Measurements from ENCODE around the gene ADCY2. TPM values are rescaled to one million over a fixed set of nuclear protein-coding genes. Genes with fewer than 3 reads are reported as not detected.

ADCY2 gene
- total and polyA plus RNA-seq, 11 donors = 0.04 to 0.96 (median 0.32) TPM

DNA sequence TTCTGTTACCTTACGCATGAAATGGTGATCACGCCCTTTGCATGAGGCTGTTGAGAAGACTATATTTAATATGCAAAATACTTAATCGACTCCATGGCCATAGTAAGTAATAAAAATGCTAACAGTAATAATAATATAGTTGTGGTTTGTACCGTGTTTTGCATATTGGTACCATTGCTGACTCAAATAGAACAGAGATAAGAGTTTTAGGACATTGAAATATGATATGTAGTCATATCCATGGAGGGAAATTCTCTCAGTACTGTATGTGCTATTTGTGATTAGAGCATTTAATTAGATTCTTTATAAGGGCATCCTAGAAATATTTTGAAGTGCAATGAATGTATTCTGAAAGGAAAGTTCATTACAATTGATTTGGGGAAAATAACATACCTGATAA, 413.1 kb downstream of the ADCY2 start:
- no peak for TF ChIP-seq POLR2A (IDR thresholded peaks at IDR 0.05)
- TF ChIP-seq, protein P1, sequence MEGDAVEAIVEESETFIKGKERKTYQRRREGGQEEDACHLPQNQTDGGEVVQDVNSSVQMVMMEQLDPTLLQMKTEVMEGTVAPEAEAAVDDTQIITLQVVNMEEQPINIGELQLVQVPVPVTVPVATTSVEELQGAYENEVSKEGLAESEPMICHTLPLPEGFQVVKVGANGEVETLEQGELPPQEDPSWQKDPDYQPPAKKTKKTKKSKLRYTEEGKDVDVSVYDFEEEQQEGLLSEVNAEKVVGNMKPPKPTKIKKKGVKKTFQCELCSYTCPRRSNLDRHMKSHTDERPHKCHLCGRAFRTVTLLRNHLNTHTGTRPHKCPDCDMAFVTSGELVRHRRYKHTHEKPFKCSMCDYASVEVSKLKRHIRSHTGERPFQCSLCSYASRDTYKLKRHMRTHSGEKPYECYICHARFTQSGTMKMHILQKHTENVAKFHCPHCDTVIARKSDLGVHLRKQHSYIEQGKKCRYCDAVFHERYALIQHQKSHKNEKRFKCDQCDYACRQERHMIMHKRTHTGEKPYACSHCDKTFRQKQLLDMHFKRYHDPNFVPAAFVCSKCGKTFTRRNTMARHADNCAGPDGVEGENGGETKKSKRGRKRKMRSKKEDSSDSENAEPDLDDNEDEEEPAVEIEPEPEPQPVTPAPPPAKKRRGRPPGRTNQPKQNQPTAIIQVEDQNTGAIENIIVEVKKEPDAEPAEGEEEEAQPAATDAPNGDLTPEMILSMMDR (IDR thresholded peaks at IDR 0.05) = no peak
- intact Hi-C loops (cut with DNase I) = no loop called here
- no peak for ATAC-seq

DNA sequence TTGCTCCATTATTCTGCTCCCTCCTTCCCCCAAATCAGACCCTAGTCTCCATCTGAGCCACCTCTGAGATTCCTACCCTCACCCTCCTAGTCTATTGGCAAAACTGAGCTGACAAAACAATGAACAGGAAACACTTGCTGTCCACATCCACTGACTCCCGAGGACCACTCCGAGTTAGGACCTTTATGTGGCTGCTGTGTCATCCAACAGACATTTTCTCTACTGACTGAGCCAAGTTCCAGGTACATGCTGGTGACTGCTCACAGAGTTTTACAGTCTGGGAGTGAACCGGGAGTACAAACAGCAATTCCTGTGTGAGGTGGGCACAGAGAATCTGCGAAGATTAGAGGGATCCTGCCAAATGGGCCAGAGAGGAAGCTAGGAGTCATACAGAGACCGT, 415.8 kb downstream of the ADCY2 start:
- no peaks in the 10 kb centered on the region for H3K9me3 ChIP-seq
- peaks cover 0 to 8% (median 0%) of the 10 kb centered on the region in 12 donors for H3K4me1 ChIP-seq
- no peak overlapping the region for H3K4me3 ChIP-seq
- DNase-seq (no peak), ATAC-seq (no peak)
- WGBS, 4 donors = 58 to 65% (median 61%) methylated on average over 5 of the region's 5 CpGs
- no peaks in the 10 kb centered on the region for H3K36me3 ChIP-seq
- intact Hi-C loops (cut with DNase I) = loop anchor here in 1 of 10 donors (10.0 kb wide), 1 partner anchor 1047 kb away; no protein-coding TSS in a partner anchor
- TF ChIP-seq POLR2A (IDR thresholded peaks at IDR 0.05) = no peak
- TF ChIP-seq, protein P1 (IDR thresholded peaks at IDR 0.05) = no peak
- H3K27me3 ChIP-seq = peaks cover 0 to 17% (median 2%) of the 10 kb centered on the region in 9 donors
- no peak overlapping the region for H3K27ac ChIP-seq

More for the DNA sequence above, 413.1 kb downstream of the ADCY2 start:
- H3K4me1 ChIP-seq = no peaks in the 10 kb centered on the region
- H3K27ac ChIP-seq = no peak overlapping the region
- no peak for DNase-seq
- H3K36me3 ChIP-seq = no peaks in the 10 kb centered on the region
- WGBS, 4 donors = 75 to 82% (median 81%) methylated on average over 4 of the region's 4 CpGs
- peaks cover 0 to 5% (median 0%) of the 10 kb centered on the region in 9 donors for H3K27me3 ChIP-seq
- no peaks in the 10 kb centered on the region for H3K9me3 ChIP-seq
- no peak overlapping the region for H3K4me3 ChIP-seq

DNA sequence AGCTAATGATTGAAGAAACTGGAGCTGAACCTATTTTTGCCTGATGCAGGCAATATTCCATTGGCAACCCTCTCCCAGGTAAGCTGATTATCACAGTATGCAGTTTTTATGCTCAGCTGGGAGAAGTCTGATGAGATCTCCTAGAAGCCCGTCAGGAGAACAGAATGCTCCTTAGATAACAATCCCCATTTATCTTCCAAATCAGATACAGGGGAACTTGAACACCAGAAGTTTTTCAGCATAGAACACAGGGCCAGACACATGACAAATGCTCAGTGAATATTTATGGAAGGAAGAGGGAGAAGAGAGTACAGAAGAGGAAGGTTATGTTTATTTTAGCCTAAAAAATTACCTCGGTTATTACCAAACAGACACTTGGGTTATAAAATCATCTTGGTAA, 417.1 kb downstream of the ADCY2 start:
- Histone ChIP-seq H3K36me3 (no peaks in the 10 kb centered on the region), H3K27me3 (peaks cover 0 to 17% (median 3%) of the 10 kb centered on the region in 9 donors), H3K4me3 (no peak overlapping the region), H3K9me3 (no peaks in the 10 kb centered on the region), H3K27ac (no peak overlapping the region), H3K4me1 (peaks cover 0 to 8% (median 0%) of the 10 kb centered on the region in 12 donors)
- ATAC-seq (no peak), DNase-seq (no peak)
- TF ChIP-seq, protein P1 (IDR thresholded peaks at IDR 0.05) = no peak
- TF ChIP-seq POLR2A (IDR thresholded peaks at IDR 0.05) = no peak
- 57 to 70% (median 68%) methylated on average over 2 of the region's 2 CpGs for WGBS, 4 donors
- intact Hi-C loops (cut with DNase I) = loop anchor here in 1 of 10 donors (10.0 kb wide), 1 partner anchor 1048 kb away; no protein-coding TSS in a partner anchor

DNA sequence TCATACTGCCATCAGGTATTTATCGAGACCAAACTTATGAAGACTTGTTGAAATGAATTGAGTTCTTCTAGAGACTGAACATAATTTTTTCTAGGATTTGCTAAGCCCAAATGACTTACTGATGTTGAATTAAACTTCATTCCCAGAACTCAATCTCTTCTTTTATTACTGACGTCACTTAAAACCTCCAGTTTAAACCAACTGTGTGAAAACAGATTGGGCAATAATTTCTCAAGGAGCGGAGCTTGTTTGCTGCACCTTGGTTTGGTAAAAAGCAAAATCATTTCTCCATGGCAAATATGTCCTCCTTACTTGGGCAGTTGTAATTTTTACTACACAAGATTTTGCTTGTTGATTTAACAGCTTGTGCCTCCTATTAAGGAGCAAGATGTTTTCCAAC, 417.6 kb downstream of the ADCY2 start:
- DNase-seq (no peak), ATAC-seq (no peak)
- intact Hi-C loops (cut with DNase I) = loop anchor here in 1 of 10 donors (10.0 kb wide), 1 partner anchor 1049 kb away; no protein-coding TSS in a partner anchor
- H3K27ac ChIP-seq = peak overlapping the region in 1 of 12 donors; percentile 25
- peaks cover 0 to 8% (median 0%) of the 10 kb centered on the region in 12 donors for H3K4me1 ChIP-seq
- H3K4me3 ChIP-seq = no peak overlapping the region
- 80 to 87% (median 86%) methylated on average over 3 of the region's 3 CpGs for WGBS, 4 donors
- TF ChIP-seq POLR2A (IDR thresholded peaks at IDR 0.05) = no peak
- TF ChIP-seq, protein P1 (IDR thresholded peaks at IDR 0.05) = no peak
- no peaks in the 10 kb centered on the region for H3K36me3 ChIP-seq
- H3K27me3 ChIP-seq = peaks cover 0 to 17% (median 3%) of the 10 kb centered on the region in 9 donors
- no peaks in the 10 kb centered on the region for H3K9me3 ChIP-seq

Data from heart left ventricle (tissue), 16 donors.